Right lobe of liver (tissue), 4 donors: ENCODE data around the gene CDH23.

Source experiments
- CTCF ChIP-seq, 4 donors: fragments of 200-600 bp in 3 of 4; fragments of 450-650 bp in 1 of 4; IDR thresholded peaks; one replicate each; pipeline versions ENCODE4 v1.5.1 to v1.8.0; 2016 to 2022; ENCODE audit warnings: antibody characterized with exemption in 4 of 4, mild to moderate bottlenecking in 2 of 4
- POLR2A ChIP-seq: fragments of 450-650 bp; IDR thresholded peaks from one replicate; pipeline ENCODE4 v1.6.1; 2017; ENCODE audit warnings: antibody characterized with exemption, mild to moderate bottlenecking
- donor health status: DM: no; HTN: no; CAD: no.
- donor health status: DM: no; HTN: no; CAD: no.
- donor health status: DM: no; HTN: yes; CAD: no.

- TF ChIP-seq CTCF (IDR thresholded peaks at IDR 0.05) (no peak), POLR2A (no peak)
Measured at GRCh38 chr10:71568896-71569492, 172.3 kb downstream of the CDH23 start.
